ENCODE results near the gene EP400. TPM values are rescaled to one million over a fixed set of nuclear protein-coding genes. Genes with fewer than 3 reads are reported as not detected.

The EP400 gene
- total and polyA plus RNA-seq, 9 of the 15 experiments (the other 6 are each of a cell fraction or from before 2014, with no cell fraction given): 4.5 to 58.0 (median 7.0) TPM

DNA sequence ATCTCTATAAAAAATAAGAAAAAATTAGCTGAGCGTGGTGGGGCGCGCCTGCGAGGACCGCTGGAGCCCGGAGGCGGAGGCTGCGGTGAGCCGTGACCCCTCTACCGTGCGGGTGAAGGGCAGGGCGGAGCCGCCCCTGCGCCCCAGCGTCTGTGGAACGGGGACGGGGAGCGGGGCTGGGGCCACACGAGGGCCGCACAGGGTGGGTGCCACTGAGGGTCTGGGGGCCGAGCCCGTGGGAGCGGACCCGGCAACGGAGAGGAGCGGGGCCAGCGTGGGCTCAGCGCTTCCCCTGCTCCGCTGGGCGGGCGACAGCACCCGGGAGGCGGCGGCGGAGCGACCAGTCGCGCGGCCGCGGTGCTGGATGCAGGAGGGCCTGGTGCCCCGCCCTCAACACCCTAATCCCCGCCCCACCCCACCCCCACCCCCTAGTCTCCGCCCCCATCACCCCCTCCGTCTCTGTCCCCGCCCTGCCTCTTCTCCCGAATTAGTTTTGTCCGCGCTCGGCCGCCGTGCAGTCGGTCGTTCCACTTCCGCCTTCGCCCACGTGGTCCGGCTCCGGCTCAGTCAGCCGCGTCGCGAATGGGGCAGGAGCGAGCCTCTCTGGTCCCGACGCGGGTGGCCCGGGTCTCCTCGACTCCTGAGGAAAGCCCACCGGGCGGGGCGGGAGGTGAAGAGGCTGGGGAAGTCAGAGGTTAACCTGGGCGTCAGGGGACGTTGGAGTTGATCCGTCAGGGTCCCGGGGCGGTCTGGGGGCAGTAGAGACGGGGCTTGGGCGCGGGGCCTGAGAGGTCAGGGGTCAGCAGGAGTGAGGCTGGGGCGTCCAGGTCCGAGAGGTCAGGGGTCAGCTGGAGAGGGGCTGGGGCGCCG lies 20.8 kb upstream of the EP400 start, which contains the start of gene PUS1 (continued):
- TF ChIP-seq, protein P1, sequence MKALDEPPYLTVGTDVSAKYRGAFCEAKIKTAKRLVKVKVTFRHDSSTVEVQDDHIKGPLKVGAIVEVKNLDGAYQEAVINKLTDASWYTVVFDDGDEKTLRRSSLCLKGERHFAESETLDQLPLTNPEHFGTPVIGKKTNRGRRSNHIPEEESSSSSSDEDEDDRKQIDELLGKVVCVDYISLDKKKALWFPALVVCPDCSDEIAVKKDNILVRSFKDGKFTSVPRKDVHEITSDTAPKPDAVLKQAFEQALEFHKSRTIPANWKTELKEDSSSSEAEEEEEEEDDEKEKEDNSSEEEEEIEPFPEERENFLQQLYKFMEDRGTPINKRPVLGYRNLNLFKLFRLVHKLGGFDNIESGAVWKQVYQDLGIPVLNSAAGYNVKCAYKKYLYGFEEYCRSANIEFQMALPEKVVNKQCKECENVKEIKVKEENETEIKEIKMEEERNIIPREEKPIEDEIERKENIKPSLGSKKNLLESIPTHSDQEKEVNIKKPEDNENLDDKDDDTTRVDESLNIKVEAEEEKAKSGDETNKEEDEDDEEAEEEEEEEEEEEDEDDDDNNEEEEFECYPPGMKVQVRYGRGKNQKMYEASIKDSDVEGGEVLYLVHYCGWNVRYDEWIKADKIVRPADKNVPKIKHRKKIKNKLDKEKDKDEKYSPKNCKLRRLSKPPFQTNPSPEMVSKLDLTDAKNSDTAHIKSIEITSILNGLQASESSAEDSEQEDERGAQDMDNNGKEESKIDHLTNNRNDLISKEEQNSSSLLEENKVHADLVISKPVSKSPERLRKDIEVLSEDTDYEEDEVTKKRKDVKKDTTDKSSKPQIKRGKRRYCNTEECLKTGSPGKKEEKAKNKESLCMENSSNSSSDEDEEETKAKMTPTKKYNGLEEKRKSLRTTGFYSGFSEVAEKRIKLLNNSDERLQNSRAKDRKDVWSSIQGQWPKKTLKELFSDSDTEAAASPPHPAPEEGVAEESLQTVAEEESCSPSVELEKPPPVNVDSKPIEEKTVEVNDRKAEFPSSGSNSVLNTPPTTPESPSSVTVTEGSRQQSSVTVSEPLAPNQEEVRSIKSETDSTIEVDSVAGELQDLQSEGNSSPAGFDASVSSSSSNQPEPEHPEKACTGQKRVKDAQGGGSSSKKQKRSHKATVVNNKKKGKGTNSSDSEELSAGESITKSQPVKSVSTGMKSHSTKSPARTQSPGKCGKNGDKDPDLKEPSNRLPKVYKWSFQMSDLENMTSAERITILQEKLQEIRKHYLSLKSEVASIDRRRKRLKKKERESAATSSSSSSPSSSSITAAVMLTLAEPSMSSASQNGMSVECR (CRISPR knock-in tag; IDR thresholded peaks at IDR 0.05): peak; percentile 98

DNA sequence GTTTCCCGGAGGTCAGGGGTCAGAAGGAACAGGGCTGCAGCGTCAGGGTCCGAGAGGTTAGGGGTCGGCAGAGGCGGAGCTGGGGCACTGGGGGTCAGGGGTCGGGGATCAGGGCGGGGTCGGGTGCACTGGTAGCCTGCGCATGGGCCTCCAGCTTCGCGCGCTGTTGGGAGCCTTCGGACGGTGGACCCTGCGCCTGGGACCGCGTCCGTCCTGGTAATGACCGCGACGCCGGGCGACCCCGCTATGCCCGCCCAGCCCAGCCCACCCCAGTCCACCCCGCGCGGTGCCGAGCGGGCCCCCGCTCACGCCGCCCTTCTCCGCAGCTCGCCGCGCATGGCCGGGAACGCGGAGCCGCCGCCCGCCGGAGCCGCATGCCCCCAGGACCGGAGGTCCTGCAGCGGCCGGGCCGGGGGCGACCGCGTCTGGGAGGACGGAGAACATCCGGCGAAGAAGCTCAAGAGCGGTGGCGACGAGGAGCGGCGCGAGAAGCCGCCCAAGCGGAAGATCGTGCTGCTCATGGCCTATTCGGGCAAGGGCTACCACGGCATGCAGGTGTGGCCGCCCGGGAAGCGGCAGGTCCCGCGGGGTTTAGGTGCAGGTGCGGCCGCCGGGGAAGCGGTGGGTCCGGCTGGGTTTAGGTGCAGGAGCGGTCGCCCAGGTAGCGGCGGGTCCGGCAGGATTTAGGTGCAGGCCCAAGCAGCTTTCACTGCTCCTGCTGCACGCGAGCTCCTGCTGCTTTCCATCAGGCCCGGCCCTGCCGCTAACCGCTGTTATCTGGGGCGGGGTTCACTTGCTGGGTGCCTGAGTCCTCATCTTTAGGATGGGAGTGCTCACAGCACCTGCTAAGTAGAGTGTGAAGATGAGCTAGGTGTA lies 19.9 kb upstream of the EP400 start:
- Histone ChIP-seq H3K79me2 (ENCODE audit: control insufficient read depth, insufficient read depth, low read length) (peaks cover 36% of the 10 kb centered on the region), H3K4me1 (replicated peaks in 1 of 2; ENCODE audit: control insufficient read depth in 2 of 2, insufficient read depth in 2 of 2, low read length in 2 of 2) (peaks cover 14 to 38% of the 10 kb centered on the region in 2 experiments; a peak in 4 of 5 replicates), H3K27me3 (ENCODE audit: control insufficient read depth in 2 of 2, insufficient read depth in 2 of 2, low read length in 2 of 2) (no peaks in the 10 kb centered on the region), H3K4me3 (peak overlapping the region; percentile 84), H4K20me1 (replicated peaks; ENCODE audit: control insufficient read depth, insufficient read depth, low read length) (peaks cover 3% of the 10 kb centered on the region), H3K9me1 (ENCODE audit: control insufficient read depth, insufficient read depth, low read length) (no peaks in the 10 kb centered on the region), H3K9ac (ENCODE audit: insufficient read depth in 1 of 2, low read depth in 2 of 2, low read length in 2 of 2) (peak overlapping the region; percentile 84 to 98), H3K36me3 (ENCODE audit: control insufficient read depth, insufficient read depth, low read length) (peaks cover 45% of the 10 kb centered on the region), H3K9me3 (replicated peaks; ENCODE audit: control insufficient read depth, insufficient read depth, low read depth, low read length) (no peaks in the 10 kb centered on the region), H3K27ac (ENCODE audit: extremely low read depth, low read depth, low read length) (peak overlapping the region; percentile 97), H2AFZ (ENCODE audit: low read depth, low read length) (peak overlapping the region; percentile 64), H3K4me2 (ENCODE audit: insufficient read depth, low read length) (peak overlapping the region; percentile 90)
- ATAC-seq (peak; percentile 57), FAIRE-seq (peak; percentile 80), DNase-seq (ENCODE audit: extremely low read depth in 1 of 4, low spot score in 3 of 4) (peak; percentile 77 to 81 (median 80))
- in situ Hi-C loops (cut with MboI) (no loop called here), intact Hi-C loops (cut with micrococcal nuclease) (no loop called here)
- BruUV-seq (replicated peaks): TSS peak; percentile 40
- POLR2A ChIA-PET: interaction anchor here (0.6 to 2.6 kb wide), 19 partner anchors 9 to 341 kb away, joined by 3 to 11 read pairs (median 4); partner anchors contain the start of gene EP400
- WGBS (ENCODE audit: insufficient coverage, low coverage, missing lambda C conversion rate): under 1% methylated on average over 38 of the region's 87 CpGs
- CTCF ChIA-PET (ENCODE audit: low intra/inter-chr PET ratio): interaction anchor here (1.5 kb wide), 1 partner anchor 20 kb away, joined by 4 read pairs; the partner anchor contains the start of gene EP400
- TF ChIP-seq, protein P2, sequence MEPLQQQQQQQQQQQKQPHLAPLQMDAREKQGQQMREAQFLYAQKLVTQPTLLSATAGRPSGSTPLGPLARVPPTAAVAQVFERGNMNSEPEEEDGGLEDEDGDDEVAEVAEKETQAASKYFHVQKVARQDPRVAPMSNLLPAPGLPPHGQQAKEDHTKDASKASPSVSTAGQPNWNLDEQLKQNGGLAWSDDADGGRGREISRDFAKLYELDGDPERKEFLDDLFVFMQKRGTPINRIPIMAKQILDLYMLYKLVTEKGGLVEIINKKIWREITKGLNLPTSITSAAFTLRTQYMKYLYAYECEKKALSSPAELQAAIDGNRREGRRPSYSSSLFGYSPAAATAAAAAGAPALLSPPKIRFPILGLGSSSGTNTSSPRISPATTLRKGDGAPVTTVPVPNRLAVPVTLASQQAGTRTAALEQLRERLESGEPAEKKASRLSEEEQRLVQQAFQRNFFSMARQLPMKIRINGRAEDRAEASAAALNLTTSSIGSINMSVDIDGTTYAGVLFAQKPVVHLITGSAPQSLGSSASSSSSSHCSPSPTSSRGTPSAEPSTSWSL (CRISPR knock-in tag; IDR thresholded peaks at IDR 0.05; ENCODE audit: borderline replicate concordance): no peak
- TF ChIP-seq CBFB (CRISPR knock-in tag; IDR thresholded peaks at IDR 0.05) (0 out of 2 replicates have a peak, but pooled peaks have one; percentile 24), CXXC5 (CRISPR knock-in tag; IDR thresholded peaks at IDR 0.05) (peak; percentile 41; the same call in 1 of the 2 replicates), U2AF1 (optimal IDR thresholded peaks at IDR 0.05; ENCODE audit: low read depth, low read length) (no peak)
- TF ChIP-seq, protein P3, sequence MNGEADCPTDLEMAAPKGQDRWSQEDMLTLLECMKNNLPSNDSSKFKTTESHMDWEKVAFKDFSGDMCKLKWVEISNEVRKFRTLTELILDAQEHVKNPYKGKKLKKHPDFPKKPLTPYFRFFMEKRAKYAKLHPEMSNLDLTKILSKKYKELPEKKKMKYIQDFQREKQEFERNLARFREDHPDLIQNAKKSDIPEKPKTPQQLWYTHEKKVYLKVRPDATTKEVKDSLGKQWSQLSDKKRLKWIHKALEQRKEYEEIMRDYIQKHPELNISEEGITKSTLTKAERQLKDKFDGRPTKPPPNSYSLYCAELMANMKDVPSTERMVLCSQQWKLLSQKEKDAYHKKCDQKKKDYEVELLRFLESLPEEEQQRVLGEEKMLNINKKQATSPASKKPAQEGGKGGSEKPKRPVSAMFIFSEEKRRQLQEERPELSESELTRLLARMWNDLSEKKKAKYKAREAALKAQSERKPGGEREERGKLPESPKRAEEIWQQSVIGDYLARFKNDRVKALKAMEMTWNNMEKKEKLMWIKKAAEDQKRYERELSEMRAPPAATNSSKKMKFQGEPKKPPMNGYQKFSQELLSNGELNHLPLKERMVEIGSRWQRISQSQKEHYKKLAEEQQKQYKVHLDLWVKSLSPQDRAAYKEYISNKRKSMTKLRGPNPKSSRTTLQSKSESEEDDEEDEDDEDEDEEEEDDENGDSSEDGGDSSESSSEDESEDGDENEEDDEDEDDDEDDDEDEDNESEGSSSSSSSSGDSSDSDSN (IDR thresholded peaks at IDR 0.05; ENCODE audit: borderline replicate concordance in 1 of 2, low read depth in 2 of 2, low read length in 2 of 2): 0 out of 4 replicates have a peak, but pooled peaks of 1 of the 2 experiments have one; percentile 38
